NCI-H748 (cell line): ENCODE results near the gene NR2F1.

Experiments used
- DNase-seq: peaks from one replicate; lab custom pipeline; 2025; ENCODE audit not compliant: unreplicated experiment; lab: John Stamatoyannopoulos, UW

NR2F1 gene

DNA sequence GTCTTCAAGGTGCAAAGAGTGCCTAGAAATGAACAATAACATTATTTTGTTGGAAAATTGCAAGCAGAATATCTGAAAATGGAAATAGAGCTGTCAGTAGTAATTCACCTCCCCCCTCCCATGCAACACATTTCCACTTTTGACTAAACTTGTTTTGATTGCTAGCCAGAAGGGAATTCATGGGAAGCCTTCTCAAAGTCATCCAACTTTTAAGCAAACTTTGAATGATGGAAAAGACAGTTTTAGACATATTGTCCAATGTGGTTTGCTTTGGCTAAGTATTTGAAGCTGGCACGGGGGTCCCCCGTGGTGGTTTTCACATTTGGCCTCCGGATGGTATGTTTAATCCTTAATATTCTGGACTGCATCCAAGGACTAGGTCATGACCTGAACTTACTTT is 7.5 kb downstream of the NR2F1 start:
- no peak for DNase-seq

GRCh38 chr5:93591323-93591945 is 8.4 kb downstream of the NR2F1 start:
- no peak for DNase-seq

DNA sequence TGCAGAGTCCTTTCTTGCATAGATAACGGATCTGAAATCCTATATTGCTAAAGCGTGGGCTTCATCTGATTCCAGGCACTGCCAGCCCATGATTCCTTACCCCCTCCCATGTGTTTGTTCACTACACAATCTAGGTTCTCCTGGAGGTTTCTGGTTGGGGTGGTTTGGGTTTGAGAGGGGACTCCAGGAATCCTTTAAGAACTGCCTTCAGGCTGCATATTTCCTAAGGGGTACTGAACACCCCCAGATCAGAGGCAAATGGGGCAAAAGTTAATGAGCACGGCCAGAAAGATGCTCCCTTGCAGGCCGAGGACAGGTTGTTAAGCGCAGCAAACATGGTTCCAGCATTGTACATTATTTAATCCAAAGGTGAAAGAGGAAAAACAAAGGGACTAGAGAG is 9.9 kb downstream of the NR2F1 start:
- DNase-seq: no peak

- no peak for DNase-seq
These were observed 10.6 kb downstream of the NR2F1 start for GRCh38 chr5:93593476-93594131.

GRCh38 chr5:93594591-93595419 is 11.8 kb downstream of the NR2F1 start:
- DNase-seq: peak; percentile 78

GRCh38 chr5:93595420-93596147 is 12.6 kb downstream of the NR2F1 start:
- peak; percentile 82 for DNase-seq

GRCh38 chr5:93596310-93596675 is 13.3 kb downstream of the NR2F1 start:
- peak; percentile 81 for DNase-seq

DNA sequence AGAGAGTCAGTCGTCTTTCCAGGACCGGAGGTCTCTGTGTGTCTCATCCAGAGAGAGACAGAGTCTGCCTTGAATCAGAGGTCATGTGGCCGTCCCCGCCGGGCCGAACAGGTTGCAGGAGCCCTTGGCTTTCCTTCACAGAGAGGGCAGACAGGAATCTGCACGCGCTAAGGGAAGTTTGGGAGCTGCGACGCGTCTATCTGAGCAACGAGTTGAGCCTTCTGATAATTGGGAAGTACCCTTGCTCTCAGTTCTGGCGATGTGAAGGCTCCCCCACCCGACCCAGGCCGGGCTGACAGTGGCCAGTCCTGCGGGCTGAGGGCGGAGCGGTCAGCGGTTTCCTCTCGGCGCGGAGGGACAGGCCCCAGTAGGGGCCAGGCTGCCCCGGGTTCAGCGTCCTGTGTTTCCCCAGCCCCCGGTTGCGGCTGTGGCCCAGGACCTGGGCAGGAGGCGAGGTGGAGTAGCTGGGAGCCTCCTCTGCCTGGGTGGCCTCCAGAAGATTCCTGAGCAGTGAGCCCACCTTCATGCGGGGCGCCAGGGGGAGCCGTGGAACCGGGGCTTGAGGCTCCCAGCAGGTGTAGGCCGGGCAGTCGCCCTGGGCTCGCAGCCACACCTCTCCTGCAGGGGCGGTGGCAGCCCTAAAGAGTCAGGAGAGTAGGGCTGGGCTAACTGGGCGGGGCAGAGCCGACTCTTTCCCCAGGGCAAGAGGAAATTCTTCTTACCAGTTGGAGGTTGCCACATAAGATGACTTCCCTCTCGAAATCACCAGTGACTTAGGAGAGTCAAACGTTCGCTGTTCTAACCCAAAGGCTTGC is 13.9 kb downstream of the NR2F1 start:
- DNase-seq: peak; percentile 97

- DNase-seq: peak; percentile 96
These were observed 15.3 kb downstream of the NR2F1 start for GRCh38 chr5:93598091-93599000.

DNA sequence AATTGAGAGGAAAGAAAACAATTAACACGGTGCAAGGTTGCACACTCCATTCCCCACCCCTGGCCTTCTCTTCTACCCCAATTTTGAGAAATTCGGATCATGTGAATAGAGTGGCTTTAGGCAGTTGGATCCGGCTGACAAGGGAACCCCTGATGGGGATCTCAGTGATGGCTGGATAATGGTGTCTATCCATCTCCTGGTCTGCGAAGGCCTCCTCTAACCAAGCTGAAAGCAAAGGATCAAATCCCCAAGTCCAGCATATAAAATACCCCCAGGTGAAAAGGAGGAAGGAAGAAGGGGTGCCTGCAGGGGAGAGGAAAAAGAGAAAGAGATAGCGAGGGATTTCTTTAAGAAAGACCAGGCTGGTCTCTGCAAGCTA is 16.0 kb downstream of the NR2F1 start:
- DNase-seq: peak; percentile 80

- DNase-seq: peak; percentile 90
These were observed 16.5 kb downstream of the NR2F1 start for GRCh38 chr5:93599399-93600120.

- no peak for DNase-seq
These were observed 17.5 kb downstream of the NR2F1 start for GRCh38 chr5:93600409-93601070.

DNA sequence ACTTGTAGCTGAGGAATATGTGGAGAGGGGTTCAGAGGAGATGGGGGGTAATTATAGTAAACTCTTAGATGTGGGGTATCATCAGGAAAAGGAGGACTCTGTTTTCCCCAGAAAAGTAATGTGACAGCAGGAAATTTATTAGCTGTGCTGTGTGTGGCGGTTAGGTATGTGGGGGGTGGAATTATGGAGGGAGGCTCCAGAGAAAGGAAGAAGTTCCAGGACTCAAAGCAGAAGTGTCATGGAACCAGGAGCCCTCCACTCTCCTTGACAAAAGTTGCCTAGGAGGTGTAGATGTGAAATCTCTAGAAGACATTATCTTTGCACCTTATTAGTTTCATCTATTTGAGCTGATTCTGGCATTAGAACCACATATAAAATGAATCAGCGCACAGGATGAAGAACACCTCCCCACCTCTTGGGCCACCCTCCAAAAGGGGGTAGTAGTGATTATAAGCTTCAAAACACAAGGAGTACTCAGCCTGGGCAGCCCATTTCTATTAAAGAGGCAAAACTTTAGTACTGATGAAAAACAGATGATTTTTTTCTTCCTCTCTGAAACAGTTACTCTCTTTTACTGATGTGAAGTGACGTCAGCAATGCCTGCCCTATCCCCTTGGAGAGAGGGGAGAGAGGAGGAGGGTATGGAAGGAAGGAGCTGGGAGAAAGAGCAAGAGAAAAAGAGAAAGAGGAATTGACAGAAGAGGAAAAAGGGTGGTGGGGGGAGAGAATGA is 18.2 kb downstream of the NR2F1 start:
- DNase-seq: peak; percentile 83

DNA sequence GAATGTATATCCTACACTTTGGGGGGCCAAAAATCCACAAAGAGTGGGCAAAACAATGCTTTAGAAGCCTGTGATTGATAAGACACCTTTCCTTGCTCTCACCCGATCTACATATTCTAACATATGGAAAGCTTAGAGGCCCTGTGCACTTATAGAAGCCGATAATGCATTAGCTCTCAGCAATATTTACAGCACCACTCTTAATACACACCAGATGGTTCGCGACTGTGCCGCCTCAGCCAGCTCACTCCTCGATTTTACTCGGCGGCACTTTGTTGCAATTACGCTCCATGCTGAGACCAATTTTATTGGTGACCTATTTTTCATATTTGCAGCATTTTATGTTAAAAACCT is 18.8 kb downstream of the NR2F1 start:
- DNase-seq: peak; percentile 87

DNA sequence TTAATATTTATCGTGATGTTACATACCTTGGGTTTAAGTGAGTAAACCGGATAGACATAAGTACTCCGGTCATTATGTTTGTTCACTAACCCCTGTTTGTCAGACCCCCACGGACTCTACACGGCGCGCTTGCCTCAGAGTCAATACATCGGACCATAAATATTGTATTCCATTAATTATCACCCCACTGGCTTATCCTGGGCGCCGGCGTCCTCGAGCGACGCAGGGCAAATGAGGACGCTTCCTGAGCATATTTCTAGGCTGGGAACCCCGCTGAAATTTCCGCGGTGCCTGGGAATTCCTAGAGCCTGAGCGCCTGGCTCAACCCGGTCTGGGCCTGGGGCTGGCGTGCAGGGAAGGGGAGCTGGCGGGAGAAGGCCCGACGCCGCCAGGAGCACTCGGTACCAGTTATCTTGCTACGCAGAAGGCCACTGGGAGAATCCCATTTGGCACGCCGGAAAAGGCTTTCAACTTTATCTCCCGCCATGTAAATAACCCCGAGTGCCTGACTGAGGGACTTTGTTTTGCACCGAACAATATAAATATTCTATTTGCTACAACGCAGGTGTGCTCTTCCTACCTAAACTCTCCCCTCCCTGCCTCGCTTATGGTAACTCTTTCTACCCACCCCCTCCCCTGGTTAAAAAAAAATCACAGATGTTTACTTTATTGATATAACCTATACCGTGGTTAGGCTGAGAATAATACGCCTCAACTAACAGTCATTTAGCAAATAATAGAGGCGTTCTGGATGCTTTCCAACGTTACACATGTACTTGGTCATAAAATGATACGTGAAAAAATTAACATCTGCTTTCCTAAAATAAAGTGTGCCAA is 19.4 kb downstream of the NR2F1 start:
- peak; percentile 98 for DNase-seq

DNA sequence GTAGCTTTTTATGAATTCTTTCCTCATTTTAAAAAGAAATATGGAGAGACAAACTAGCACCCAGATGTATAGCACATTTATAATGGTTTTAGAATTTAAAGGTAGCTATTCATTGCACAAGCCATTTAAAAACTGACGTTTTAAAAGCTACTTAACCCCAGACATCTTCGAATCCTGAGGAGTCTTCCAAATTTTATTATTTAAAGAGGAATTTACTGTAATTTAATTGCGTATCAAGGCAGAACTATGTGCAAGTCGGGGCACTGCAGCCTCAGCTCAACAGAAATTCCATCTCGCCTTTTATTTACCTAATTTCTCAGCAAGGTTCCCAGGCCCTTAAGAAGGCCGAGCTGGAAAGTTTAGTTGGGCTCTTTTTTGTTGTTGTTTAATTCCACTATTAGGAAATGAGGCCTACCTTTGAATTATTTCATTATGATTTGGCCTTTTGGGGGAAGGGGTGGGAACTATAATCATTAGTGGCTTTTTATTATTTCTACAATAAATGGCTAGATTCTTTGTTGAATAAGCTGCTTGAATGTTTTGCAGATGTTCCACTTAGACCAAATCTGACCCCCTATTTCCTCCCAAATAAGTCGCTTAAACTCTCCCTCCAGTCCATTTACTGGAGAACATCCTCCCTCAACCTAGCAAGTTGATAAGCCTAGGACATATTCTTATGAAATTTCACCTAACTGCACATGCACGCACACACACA is 20.2 kb downstream of the NR2F1 start:
- DNase-seq: peak; percentile 65
